HG03064 (cell line): ENCODE measurements around the gene MCAM.

Experiments
- ATAC-seq: cut with Tn5 transposase; IDR thresholded peaks from one replicate; pipeline ENCODE4 v1.9.1; 2021; ENCODE audit warnings: low read depth; ENCODE audit not compliant: unreplicated experiment

MCAM gene

GRCh38 chr11:119310682-119311052 is 6.3 kb downstream of the MCAM start:
- ATAC-seq, result no peak

- no peak for ATAC-seq
Measured at GRCh38 chr11:119309953-119310681, 6.8 kb downstream of the MCAM start.

DNA sequence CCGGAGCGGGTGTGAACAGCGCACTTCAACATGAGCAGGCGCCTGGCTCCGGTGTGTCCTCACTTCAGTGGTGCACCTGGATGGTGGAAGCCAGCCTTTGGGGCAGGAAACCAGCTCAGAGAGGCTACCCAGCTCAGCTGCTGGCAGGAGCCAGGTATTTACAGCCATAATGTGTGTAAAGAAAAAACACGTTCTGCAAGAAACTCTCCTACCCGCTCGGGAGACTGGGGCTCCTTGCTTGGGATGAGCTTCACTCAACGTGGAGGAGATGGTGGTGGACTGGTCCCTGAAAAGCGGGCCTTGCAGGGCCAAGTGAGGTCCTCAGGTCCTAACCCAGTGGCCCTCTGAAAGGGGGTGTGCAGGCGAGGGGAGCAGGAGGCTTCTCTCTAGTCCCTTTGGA is 7.5 kb downstream of the MCAM start:
- no peak for ATAC-seq

- no peak for ATAC-seq
Measured at GRCh38 chr11:119307974-119308373, 9.0 kb downstream of the MCAM start.

DNA sequence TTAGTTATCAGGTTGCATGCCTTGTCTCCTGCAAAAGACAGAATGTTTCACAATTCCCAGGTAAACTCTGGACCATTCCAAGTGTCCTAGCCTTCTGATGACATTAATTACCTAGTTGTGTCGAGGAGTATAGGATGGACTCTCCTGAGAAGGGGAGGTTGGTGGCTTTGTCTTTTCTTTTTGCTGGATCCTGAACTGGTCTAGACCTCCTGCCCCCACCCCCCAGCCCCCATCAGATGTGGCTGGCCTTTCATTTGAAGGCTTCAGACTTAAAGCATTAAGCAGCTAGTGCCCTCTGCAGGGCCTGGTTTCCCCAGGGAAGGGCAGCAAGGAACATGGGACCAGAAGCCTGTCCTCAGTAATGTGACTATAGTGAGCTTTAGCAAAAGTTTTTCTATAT is 9.7 kb downstream of the MCAM start:
- ATAC-seq, result no peak

DNA sequence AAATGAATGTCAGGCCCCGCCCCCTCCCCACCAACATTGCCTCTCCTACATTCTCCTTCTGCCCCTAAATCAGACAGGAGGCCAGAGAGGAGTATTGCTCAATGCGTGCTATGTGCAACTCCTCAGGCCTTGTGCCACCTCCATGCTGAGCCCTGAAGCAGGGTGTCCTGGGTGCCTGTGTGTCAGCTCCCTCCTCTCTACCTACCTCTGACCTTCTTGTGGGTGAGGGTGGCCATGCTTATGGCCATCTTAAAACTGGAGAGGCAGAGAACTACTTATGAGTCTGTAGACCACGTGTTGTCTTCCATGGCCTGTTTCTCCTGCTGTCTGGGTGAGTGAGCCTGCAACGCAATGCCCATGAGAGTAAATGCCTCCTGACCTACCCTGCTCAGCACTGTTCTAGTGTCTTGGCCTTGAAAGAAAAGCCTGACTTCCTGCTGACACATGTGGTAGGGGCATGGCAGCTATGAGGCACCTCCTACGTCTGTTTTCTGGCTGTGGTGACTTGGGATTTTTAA is 10.5 kb downstream of the MCAM start:
- no peak for ATAC-seq

GRCh38 chr11:119305556-119306372 is 11.2 kb downstream of the MCAM start:
- ATAC-seq, result no peak

DNA sequence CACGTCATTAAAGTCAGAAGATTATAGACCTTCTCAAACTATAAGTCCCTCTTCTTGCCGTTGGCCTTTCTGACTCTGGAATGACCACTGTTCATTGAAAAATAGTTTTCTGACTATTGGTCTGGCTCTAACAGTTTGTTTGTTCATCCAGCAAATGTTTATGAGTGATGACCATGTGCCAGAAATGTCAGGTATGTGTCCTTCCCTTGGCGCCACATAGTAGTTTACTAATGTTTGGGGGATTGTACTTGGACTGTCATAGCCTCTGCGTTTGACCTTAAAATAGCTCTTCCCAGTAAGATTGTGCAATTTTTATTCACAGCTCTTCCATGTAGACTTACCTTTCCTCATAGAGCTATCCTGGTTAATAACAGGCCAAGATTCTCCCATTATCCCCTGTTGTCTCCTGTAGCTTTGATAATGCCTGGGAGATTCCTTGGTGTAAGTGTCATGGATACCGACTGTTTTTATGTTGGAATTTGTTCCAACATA is 13.7 kb downstream of the MCAM start:
- ATAC-seq, result no peak

DNA sequence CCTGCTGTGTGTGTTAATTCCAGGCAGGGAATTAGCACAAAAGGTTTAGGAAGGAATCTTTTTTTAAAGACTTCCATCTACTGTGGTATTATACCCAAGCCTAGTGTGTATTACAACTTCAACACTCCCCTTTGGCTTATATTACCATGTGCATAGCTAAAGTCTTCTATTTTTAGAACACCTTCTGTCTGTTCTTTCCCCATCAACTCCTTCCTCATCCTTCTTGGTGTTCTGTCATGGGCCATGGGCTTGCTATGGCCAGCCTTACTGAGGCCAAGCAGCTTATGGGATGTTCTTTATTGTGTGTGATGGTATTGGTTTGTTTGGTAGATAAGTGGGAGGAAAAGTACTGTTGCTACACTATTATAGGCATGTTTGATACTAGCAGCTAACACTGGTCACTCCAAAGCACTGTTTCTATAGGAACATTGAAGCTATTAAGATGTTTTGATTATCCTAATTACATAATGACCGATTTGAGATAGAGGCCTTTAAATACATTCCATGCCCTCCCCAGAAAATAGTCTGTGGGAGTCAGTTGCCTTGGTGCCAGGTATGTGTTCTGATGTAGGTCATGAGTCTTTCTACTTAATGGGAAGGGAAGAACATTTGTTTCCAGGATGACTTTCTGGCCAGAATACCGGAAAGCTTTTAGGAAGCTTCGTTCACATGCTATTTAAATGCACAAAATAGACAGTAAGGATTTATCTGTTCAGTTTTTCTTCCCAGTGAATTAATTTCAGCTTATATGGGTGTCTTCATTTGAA is 16.5 kb downstream of the MCAM start:
- no peak for ATAC-seq

DNA sequence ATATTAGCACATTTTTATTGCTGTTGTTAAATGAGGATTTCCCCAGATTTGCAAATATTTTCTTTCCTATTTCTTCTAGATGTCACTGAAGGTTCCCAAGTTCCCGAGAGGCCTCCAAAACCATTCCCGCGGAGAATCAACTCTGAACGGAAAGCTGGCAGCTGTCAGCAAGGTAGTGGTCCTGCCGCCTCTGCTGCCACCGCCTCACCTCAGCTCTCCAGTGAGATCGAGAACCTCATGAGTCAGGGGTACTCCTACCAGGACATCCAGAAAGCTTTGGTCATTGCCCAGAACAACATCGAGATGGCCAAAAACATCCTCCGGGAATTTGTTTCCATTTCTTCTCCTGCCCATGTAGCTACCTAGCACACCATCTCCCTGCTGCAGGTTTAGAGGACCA is 17.5 kb downstream of the MCAM start:
- ATAC-seq, result no peak

DNA sequence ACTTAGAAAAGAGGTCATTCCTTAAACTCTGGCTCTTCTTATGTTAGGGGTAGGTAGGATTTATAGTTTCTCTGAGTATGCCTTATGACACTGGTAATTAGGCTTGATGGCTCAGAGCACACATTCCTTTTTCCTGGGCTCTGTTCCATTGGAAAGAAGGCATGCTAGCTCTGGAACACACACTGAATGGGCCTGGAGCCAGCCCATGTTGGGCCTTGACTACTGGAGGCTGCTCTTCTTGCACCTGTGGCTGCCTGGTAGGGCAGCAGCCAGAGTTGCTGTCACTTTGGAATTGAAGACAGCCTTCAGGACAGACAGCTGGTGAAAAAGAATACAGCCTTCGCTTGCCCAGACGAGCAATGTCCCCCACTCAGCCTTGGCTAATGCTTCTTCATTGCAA is 18.2 kb downstream of the MCAM start:
- ATAC-seq, result no peak

DNA sequence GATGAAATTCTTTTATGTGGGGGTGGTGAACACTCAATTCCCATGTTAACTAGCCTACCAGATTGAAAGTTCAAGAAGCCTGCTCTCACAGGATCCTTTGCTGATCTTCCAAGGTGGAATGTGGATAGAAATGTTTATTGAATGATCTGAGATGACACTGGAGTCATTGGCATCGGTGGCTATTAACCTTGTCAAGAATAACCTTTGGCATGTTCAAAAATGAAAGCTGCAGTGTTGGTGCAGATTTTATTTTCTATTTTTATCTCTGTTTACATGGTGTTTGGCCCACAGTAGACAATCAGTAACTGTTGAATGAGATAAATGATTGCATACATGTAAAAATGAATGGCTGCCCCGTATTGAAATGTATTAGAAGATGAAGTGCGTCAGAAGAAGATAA is 19.0 kb downstream of the MCAM start:
- no peak for ATAC-seq

GRCh38 chr11:119295178-119295577 is 21.8 kb downstream of the MCAM start:
- no peak for ATAC-seq

GRCh38 chr11:119293461-119293860 is 23.5 kb downstream of the MCAM start:
- no peak for ATAC-seq

DNA sequence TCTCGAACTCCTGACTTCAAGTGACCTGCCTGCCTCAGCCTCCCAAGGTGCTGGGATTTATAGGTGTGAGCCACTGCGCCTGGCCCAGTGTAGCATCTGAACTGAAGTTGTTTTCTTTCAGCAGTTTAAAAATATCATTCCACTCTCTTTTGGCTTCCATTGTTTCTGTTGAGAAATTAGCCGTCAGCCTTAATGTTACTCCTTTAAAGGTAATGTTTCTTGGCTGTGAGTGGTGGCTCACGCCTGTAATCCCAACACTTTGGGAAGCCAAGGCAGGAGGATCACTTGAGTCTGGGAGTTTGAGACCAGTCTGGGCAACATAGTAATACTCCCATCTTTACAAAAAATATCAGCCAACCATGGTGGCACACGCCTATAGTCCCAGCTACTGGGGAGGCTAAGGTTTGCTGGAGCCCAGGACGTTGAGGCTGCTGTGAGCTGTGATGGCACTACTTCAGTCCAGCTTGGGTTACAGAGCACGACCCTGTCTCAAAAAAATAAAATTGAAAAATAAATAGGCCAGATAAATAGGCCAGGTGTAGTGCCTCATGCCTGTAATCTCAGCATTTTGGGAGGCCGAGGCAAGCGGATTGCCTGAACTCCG is 25.9 kb downstream of the MCAM start:
- ATAC-seq, result no peak

DNA sequence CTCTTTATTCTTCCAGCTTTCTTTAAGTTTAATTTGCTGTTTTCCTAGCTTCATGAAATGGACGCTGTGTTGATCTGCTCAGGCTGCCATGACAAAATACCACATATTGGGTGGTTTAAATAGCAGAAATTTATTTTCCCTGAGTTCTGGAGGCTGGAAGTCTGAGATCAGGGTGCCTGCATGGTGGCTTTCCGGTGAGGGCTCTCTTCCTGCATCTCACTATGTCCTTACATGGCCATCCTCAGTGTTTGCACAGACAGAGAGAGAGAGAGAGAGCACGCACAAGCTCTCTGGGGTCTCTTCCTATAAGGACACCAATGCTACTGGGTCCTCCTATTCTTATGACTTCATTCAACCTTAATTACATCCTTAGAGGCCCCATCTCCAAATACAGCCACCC is 28.7 kb downstream of the MCAM start:
- no peak for ATAC-seq

DNA sequence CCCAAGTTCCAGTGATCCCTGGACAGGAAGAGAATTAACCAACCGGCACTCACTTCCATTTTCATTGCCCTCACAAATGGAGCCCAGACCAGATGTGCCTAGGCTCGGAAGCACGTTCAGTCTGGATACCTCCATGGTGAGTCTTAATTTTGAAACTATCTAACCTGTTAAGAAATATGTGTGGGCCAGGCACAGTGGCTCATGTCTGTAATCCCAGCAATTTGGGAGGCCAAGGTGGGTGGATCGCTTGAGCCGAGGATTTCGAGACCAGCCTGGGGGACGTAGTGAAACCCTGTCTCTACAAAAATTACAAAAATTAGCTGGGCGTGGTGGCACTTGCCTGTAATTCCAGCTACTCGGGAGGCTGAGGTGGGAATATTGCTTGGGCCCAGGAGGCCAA is 31.5 kb downstream of the MCAM start:
- no peak for ATAC-seq

DNA sequence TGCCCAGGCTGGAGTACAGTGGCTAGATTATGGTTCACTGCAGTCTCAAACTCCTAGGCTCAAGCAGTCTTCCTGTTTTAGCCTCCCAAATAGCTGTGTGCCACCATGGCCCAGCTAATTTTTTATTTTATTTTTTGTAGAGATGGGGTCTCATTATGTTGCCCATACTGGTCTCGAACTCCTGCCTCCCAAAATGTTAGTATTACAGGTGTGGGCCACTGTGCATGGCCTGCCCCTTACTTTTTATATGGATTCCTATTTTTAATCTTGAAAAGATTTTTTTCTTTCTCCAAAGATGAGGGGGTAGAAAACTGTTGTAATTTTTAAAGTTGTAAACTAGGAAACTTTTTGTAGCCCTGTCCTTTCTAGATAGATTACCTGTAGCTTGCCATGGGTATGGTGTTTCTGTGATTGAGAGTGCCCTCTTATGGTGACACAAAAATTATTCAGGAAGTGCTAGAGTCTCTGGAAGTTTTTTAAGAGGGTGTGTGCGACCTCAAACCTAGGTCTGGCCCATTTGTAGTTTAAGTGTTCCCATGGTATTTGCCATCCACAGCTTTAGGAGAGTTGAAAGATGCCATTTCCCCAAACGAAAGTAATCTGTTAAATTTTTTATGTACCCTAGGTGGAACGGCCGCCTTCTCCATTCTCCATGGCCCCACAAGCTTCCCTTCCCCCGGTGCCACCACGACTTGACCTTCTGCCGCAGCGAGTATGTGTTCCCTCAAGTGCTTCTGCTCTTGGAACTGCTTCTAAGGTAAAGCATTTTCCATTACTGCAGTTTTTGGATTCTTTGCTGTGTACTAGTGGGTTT is 32.4 kb downstream of the MCAM start:
- no peak for ATAC-seq

DNA sequence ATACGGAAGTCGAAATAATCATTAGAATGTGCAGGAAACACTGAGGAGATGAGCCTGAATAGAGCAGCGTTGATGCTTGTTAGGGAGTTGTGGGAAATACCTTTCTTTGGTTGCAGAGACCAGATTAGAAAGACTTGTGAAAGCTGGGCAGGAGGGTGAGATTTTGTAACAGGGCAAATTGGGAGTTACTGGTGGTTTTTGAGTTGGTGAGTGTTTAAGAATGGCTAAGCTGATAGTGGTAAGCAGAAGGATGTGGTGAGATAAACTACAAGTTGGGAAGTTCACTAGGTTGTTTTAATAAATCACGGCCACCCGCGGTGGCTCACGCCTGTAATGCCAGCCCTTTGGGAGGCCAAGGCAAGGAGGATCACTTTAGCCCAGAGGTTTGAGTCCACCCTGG is 34.4 kb downstream of the MCAM start:
- no peak for ATAC-seq

DNA sequence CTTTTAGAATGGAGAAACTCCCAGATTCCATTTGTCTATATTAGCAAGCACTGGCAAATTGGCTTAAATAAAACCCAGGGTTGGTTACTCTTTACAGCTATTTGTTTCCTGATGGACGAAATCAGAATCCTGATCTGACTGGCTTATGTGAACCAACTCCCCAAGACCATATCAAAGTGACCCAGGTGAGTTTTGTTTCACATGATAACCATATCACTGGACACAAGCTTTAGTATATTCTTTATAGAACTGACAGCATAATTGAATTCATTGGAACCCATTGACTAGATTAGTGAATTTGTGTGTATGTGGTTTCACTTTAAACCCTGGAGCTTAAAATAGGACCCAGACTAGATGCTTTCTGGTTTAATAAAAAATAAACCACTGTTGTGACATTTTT is 39.3 kb downstream of the MCAM start:
- ATAC-seq, result no peak
